SK-N-SH treated with all-trans-retinoic acid at 6 μM for 48 hours (cell line): ENCODE results near the gene ALMS1.

Experiments used
- BACH2 ChIP-seq: fragments of 250-450 bp; sonication (Bioruptor Pico); IDR thresholded peaks from 2 replicates; pipeline ENCODE4 v1.9.0; 2021; ENCODE audit warnings: mild to moderate bottlenecking, borderline replicate concordance
- CREB5 ChIP-seq: fragments of 250-450 bp; sonication (Bioruptor Pico); IDR thresholded peaks from 2 replicates; pipeline ENCODE4 v1.5.1; 2020; ENCODE audit warnings: low read depth, mild to moderate bottlenecking, moderate library complexity
- CSDC2 ChIP-seq: fragments of 250-450 bp; sonication (Bioruptor Pico); IDR thresholded peaks from 2 replicates; pipeline ENCODE4 v1.5.0; 2020; ENCODE audit warnings: mild to moderate bottlenecking, moderate library complexity
- CSRNP3 ChIP-seq: fragments of 250-450 bp; sonication (Bioruptor Pico); IDR thresholded peaks from 2 replicates; pipeline ENCODE4 v1.5.1; 2021; ENCODE audit warnings: mild to moderate bottlenecking, moderate library complexity
- GLIS3 ChIP-seq: fragments of 250-450 bp; sonication (Bioruptor Pico); IDR thresholded peaks from 2 replicates; pipeline ENCODE4 v1.5.0; 2020; ENCODE audit warnings: mild to moderate bottlenecking, moderate library complexity
- OSR1 ChIP-seq: fragments of 250-450 bp; sonication (Bioruptor Pico); IDR thresholded peaks from 2 replicates; pipeline ENCODE4 v1.8.0; 2022; ENCODE audit warnings: moderate library complexity, mild to moderate bottlenecking, inconsistent platforms
- PATZ1 ChIP-seq: fragments of 250-450 bp; sonication (Bioruptor Pico); IDR thresholded peaks from 2 replicates; pipeline ENCODE4 v1.8.0; 2020; ENCODE audit warnings: mild to moderate bottlenecking, moderate library complexity, borderline replicate concordance
- RARB ChIP-seq: fragments of 250-450 bp; sonication (Bioruptor Pico); IDR thresholded peaks from 2 replicates; pipeline ENCODE4 v1.8.0; 2021; ENCODE audit warnings: mild to moderate bottlenecking, moderate library complexity
- TCF4 ChIP-seq: fragments of 250-450 bp; sonication (Bioruptor Pico); IDR thresholded peaks from 2 replicates; pipeline ENCODE4 v1.8.0; 2021; ENCODE audit warnings: mild to moderate bottlenecking, moderate library complexity, borderline replicate concordance
- TOX ChIP-seq: fragments of 250-450 bp; sonication (Bioruptor Pico); IDR thresholded peaks from 2 replicates; pipeline ENCODE4 v1.8.0; 2021; ENCODE audit warnings: mild to moderate bottlenecking, moderate library complexity, borderline replicate concordance
- ZC3H10 ChIP-seq: fragments of 250-450 bp; sonication (Bioruptor Pico); IDR thresholded peaks from 2 replicates; pipeline ENCODE4 v1.5.1; 2021; ENCODE audit warnings: mild to moderate bottlenecking, moderate library complexity
- ZFP3 ChIP-seq: fragments of 250-450 bp; sonication (Bioruptor Pico); IDR thresholded peaks from 2 replicates; pipeline ENCODE4 v1.5.0; 2020; ENCODE audit warnings: mild to moderate bottlenecking, moderate library complexity
- ZNF565 ChIP-seq: fragments of 450-650 bp; formaldehyde crosslinking; conservative IDR thresholded peaks from 2 replicates; pipeline ENCODE4 v1.5.0; 2020; ENCODE audit warnings: low read depth, mild to moderate bottlenecking, moderate library complexity
- ZNF8 ChIP-seq: fragments of 450-650 bp; formaldehyde crosslinking; IDR thresholded peaks from 2 replicates; pipeline ENCODE4 v1.5.0; 2020; ENCODE audit warnings: mild to moderate bottlenecking, moderate library complexity

GRCh38 chr2:73489053-73489452 is 103.4 kb downstream of the ALMS1 start:
- TF ChIP-seq RARB (CRISPR knock-in tag) (no peak), ZFP3 (CRISPR knock-in tag) (no peak), CREB5 (no peak), PATZ1 (CRISPR knock-in tag) (no peak), TCF4 (no peak), BACH2 (CRISPR knock-in tag) (no peak), TOX (no peak), CSDC2 (no peak), ZNF565 (no peak), OSR1 (CRISPR knock-in tag) (no peak), ZNF8 (no peak), ZC3H10 (CRISPR knock-in tag) (no peak), GLIS3 (no peak), CSRNP3 (CRISPR knock-in tag) (no peak)
